HEK293 (cell line): ENCODE measurements around the gene NMB.

Experiments used
- CTCF ChIA-PET: fragments of 350-600 bp; formaldehyde crosslinking; extraction: SDS; loops from one replicate; lab custom pipeline; 2021; ENCODE audit warnings: antibody characterized with exemption; lab: Yijun Ruan, JAX
- POLR2A ChIA-PET: fragments of 300-600 bp; formaldehyde crosslinking; extraction: SDS; loops from one replicate; lab custom pipeline; 2020; ENCODE audit warnings: antibody characterized with exemption, inconsistent platforms; lab: Yijun Ruan, JAX
- H3K27ac ChIP-seq: fragments of 200-500 bp; sonication (Bioruptor generic); 2 replicates; pipeline ENCODE4 v1.5.1; 2014; ENCODE audit warnings: low read depth, low read length, control low read depth, inconsistent platforms; ENCODE audit errors: extremely low read depth
- H3K36me3 ChIP-seq, 2 experiments: fragments of 200-500 bp in 1 of 2; sonication (Bioruptor generic) in 1 of 2; 1 replicate in 1 of 2; 2 replicates in 1 of 2; pipeline ENCODE4 v1.5.1; 2014 to 2017; ENCODE audit warnings: inconsistent platforms in 2 of 2, low read length in 2 of 2; ENCODE audit not compliant: control insufficient read depth in 2 of 2, insufficient read depth in 1 of 2
- H3K4me1 ChIP-seq: fragments of 200-500 bp; sonication (Bioruptor generic); 2 replicates; pipeline ENCODE4 v1.5.1; 2014; ENCODE audit warnings: mild to moderate bottlenecking, low read length, inconsistent platforms; ENCODE audit not compliant: control insufficient read depth, insufficient read depth
- H3K4me3 ChIP-seq: 2 replicates; pipeline ENCODE4 v1.5.1; 2011; ENCODE audit warnings: low read depth, mild to moderate bottlenecking, control low read depth, low read length, moderate library complexity
- H3K9me3 ChIP-seq: fragments of 200-500 bp; sonication (Bioruptor generic); 2 replicates; pipeline ENCODE4 v1.5.1; 2014; ENCODE audit warnings: low read depth, low read length, inconsistent platforms; ENCODE audit not compliant: control insufficient read depth, insufficient read depth
- PRDM1 ChIP-seq: fragments of 450-650 bp; formaldehyde crosslinking; IDR thresholded peaks from 2 replicates; pipeline ENCODE4; 2016; ENCODE audit warnings: missing biosample characterization, missing genetic modification characterization
- PRDM10 ChIP-seq: fragments of 450-650 bp; formaldehyde crosslinking; IDR thresholded peaks from 2 replicates; pipeline ENCODE4 v1.5.1; 2016; ENCODE audit warnings: missing biosample characterization, missing genetic modification characterization
- SCRT2 ChIP-seq: fragments of 450-650 bp; formaldehyde crosslinking; IDR thresholded peaks from 2 replicates; pipeline ENCODE4 v1.5.1; 2016; ENCODE audit warnings: missing biosample characterization, missing genetic modification characterization
- SP3 ChIP-seq: fragments of 450-650 bp; formaldehyde crosslinking; IDR thresholded peaks from 2 replicates; pipeline ENCODE4 v1.5.1; 2016; ENCODE audit warnings: missing biosample characterization, missing genetic modification characterization
- TCF7L2 ChIP-seq: IDR thresholded peaks from 2 replicates; pipeline ENCODE4 v1.6.1; 2011; ENCODE audit warnings: low read depth, mild to moderate bottlenecking, inconsistent platforms, low read length, moderate library complexity, borderline replicate concordance
- YY2 ChIP-seq: fragments of 450-650 bp; formaldehyde crosslinking; IDR thresholded peaks from 2 replicates; pipeline ENCODE4 v1.5.1; 2016; ENCODE audit warnings: missing biosample characterization, missing genetic modification characterization
- ZBTB17 ChIP-seq: fragments of 450-650 bp; formaldehyde crosslinking; IDR thresholded peaks from 2 replicates; pipeline ENCODE4 v1.5.1; 2016; ENCODE audit warnings: missing biosample characterization, missing genetic modification characterization
- ZBTB20 ChIP-seq: fragments of 450-650 bp; formaldehyde crosslinking; IDR thresholded peaks from 2 replicates; pipeline ENCODE4 v1.5.1; 2016; ENCODE audit warnings: missing biosample characterization, missing genetic modification characterization
- ZBTB6 ChIP-seq: fragments of 450-650 bp; formaldehyde crosslinking; IDR thresholded peaks from 2 replicates; pipeline ENCODE4 v1.5.1; 2017; ENCODE audit warnings: missing biosample characterization, missing genetic modification characterization
- ZEB2 ChIP-seq: fragments of 450-650 bp; formaldehyde crosslinking; IDR thresholded peaks from 2 replicates; pipeline ENCODE4 v1.5.1; 2016; ENCODE audit warnings: missing biosample characterization, missing genetic modification characterization
- ZFHX2 ChIP-seq: fragments of 450-650 bp; formaldehyde crosslinking; conservative IDR thresholded peaks from 2 replicates; pipeline ENCODE4 v1.5.1; 2016; ENCODE audit warnings: missing biosample characterization, missing genetic modification characterization
- ZFP37 ChIP-seq: fragments of 450-650 bp; formaldehyde crosslinking; IDR thresholded peaks from 2 replicates; pipeline ENCODE4 v1.5.1; 2016; ENCODE audit warnings: missing biosample characterization, missing genetic modification characterization
- ZNF121 ChIP-seq: fragments of 450-650 bp; formaldehyde crosslinking; IDR thresholded peaks from 2 replicates; pipeline ENCODE4 v1.5.1; 2016; ENCODE audit warnings: missing biosample characterization, missing genetic modification characterization
- ZNF24 ChIP-seq: fragments of 450-650 bp; formaldehyde crosslinking; IDR thresholded peaks from 2 replicates; pipeline ENCODE4 v1.5.1; 2016; ENCODE audit warnings: missing biosample characterization, missing genetic modification characterization
- ZNF335 ChIP-seq: fragments of 450-650 bp; formaldehyde crosslinking; conservative IDR thresholded peaks from 2 replicates; pipeline ENCODE4 v1.5.1; 2016; ENCODE audit warnings: missing biosample characterization, missing genetic modification characterization
- ZNF366 ChIP-seq: fragments of 450-650 bp; formaldehyde crosslinking; conservative IDR thresholded peaks from 2 replicates; pipeline ENCODE4 v1.5.1; 2016; ENCODE audit warnings: missing biosample characterization, missing genetic modification characterization
- ZNF513 ChIP-seq: fragments of 450-650 bp; IDR thresholded peaks from 2 replicates; pipeline ENCODE4 v1.5.1; 2018; ENCODE audit warnings: missing biosample characterization, missing genetic modification characterization
- ZNF561 ChIP-seq: fragments of 450-650 bp; IDR thresholded peaks from 2 replicates; pipeline ENCODE4 v1.5.1; 2018; ENCODE audit warnings: missing biosample characterization, missing genetic modification characterization, borderline replicate concordance
- ZNF629 ChIP-seq: fragments of 450-650 bp; formaldehyde crosslinking; IDR thresholded peaks from 2 replicates; pipeline ENCODE4 v1.5.1; 2017; ENCODE audit warnings: missing biosample characterization, missing genetic modification characterization
- TF ChIP-seq, protein P1 (sequence below): fragments of 450-650 bp; formaldehyde crosslinking; IDR thresholded peaks from 2 replicates; pipeline ENCODE4 v1.5.1; 2016; ENCODE audit warnings: missing biosample characterization, missing genetic modification characterization
- TF ChIP-seq, protein P2 (sequence below): sonication (generic); formaldehyde crosslinking; IDR thresholded peaks from 2 replicates; pipeline ENCODE4 v1.8.1; 2022; ENCODE audit warnings: mild to moderate bottlenecking, moderate library complexity, missing genetic modification reagents

The NMB gene

GRCh38 chr15:84638103-84638502 lies 19.9 kb downstream of the NMB start (continued):
- TF ChIP-seq PRDM10 (tag by site-specific recombination) (0 out of 2 replicates have a peak, but pooled peaks have one; percentile 23), ZBTB17 (tag by site-specific recombination) (peak; percentile 32; the same call in 1 of the 2 replicates), ZNF366 (tag by site-specific recombination) (no peak), ZBTB6 (tag by site-specific recombination) (no peak), TCF7L2 (no peak), PRDM1 (tag by site-specific recombination) (peak; percentile 59; the same call in 1 of the 2 replicates)
- TF ChIP-seq, all 188 proteins: peak for 4

DNA sequence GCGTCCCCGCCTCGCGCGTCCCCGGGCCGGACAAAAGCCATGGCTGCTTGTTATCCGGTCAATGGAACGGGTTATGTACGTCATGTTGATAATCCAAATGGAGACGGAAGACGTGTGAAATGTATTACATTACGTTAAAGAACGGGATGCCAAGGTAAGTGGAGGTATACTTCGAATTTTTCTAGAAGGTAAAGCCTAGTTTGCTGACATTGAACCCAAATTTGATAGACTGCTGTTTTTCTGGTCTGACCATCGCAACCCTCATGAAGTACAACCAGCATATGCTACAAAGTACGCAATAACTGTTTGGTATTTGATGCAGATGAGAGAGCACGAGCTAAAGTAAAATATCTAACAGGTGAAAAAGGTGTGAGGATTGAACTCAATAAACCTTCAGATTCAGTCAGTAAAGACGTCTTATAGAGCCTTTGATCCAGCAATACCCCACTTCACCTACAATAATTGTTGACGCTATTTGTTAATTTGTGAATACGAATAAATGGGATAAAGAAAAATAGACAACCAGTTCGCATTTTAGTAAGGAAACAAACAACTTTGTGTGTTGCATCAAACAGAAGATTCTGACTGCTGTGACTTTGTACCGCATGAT lies 23.7 kb downstream of the NMB start:
- ChIA-PET POLR2A (interaction anchor here (0.6 to 1.4 kb wide), 5 partner anchors 9 to 82 kb away, joined by 3 to 5 read pairs (median 3); partner anchors contain the start of genes SEC11A and ZSCAN2), CTCF (interaction anchor here (0.5 to 1.7 kb wide), 4 partner anchors 19 to 48 kb away, joined by 3 to 4 read pairs (median 4); no protein-coding TSS in a partner anchor)
- H3K36me3 ChIP-seq = peaks cover 22 to 32% of the 10 kb centered on the region in 2 experiments
- H3K9me3 ChIP-seq = no peaks in the 10 kb centered on the region
- peaks cover 4% of the 10 kb centered on the region for H3K4me1 ChIP-seq
- H3K27ac ChIP-seq = peak overlapping the region; percentile 90
- peak overlapping the region; percentile 68 for H3K4me3 ChIP-seq
- peak; percentile 57; the same call in 1 of the 2 replicates for TF ChIP-seq ZNF629
- TF ChIP-seq ZFP37 (tag by site-specific recombination) = no peak
- peak; percentile 5; the same call in 1 of the 2 replicates for TF ChIP-seq ZBTB20 (tag by site-specific recombination)
- TF ChIP-seq SCRT2 = peak; percentile 40
- no peak for TF ChIP-seq ZEB2 (tag by site-specific recombination)
- no peak for TF ChIP-seq ZNF24
- TF ChIP-seq YY2 = no peak

- peak overlapping the region; percentile 90 for H3K27ac ChIP-seq
- CTCF ChIA-PET = interaction anchor here (0.5 to 1.7 kb wide), 5 partner anchors 12 to 69 kb away, joined by 3 to 4 read pairs (median 3); no protein-coding TSS in a partner anchor
- H3K4me3 ChIP-seq = peak overlapping the region; percentile 68
- POLR2A ChIA-PET = interaction anchor here (0.6 to 3.4 kb wide), 7 partner anchors 9 to 82 kb away, joined by 3 to 29 read pairs (median 4); partner anchors contain the start of genes SEC11A and ZSCAN2
- peaks cover 4% of the 10 kb centered on the region for H3K4me1 ChIP-seq
- H3K36me3 ChIP-seq = peaks cover 14 to 25% of the 10 kb centered on the region in 2 experiments
- no peaks in the 10 kb centered on the region for H3K9me3 ChIP-seq
- no peak for TF ChIP-seq ZNF513
- TF ChIP-seq ZNF335 (tag by site-specific recombination) = peak; percentile 79
- TF ChIP-seq, protein P1, sequence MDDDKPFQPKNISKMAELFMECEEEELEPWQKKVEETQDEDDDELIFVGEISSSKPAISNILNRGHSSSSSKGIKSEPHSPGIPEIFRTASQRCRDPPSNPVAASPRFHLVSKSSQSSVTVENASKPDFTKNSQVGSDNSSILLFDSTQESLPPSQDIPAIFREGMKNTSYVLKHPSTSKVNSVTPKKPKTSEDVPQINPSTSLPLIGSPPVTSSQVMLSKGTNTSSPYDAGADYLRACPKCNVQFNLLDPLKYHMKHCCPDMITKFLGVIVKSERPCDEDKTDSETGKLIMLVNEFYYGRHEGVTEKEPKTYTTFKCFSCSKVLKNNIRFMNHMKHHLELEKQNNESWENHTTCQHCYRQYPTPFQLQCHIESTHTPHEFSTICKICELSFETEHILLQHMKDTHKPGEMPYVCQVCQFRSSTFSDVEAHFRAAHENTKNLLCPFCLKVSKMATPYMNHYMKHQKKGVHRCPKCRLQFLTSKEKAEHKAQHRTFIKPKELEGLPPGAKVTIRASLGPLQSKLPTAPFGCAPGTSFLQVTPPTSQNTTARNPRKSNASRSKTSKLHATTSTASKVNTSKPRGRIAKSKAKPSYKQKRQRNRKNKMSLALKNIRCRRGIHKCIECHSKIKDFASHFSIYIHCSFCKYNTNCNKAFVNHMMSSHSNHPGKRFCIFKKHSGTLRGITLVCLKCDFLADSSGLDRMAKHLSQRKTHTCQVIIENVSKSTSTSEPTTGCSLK (tag by site-specific recombination) = no peak
- no peak for TF ChIP-seq SP3 (tag by site-specific recombination)
- TF ChIP-seq ZNF561 = 0 out of 2 replicates have a peak, but pooled peaks have one; percentile 40
- peak; percentile 56; the same call in 1 of the 2 replicates for TF ChIP-seq ZNF121
- TF ChIP-seq ZFHX2 = peak; percentile 23
- TF ChIP-seq, protein P2, sequence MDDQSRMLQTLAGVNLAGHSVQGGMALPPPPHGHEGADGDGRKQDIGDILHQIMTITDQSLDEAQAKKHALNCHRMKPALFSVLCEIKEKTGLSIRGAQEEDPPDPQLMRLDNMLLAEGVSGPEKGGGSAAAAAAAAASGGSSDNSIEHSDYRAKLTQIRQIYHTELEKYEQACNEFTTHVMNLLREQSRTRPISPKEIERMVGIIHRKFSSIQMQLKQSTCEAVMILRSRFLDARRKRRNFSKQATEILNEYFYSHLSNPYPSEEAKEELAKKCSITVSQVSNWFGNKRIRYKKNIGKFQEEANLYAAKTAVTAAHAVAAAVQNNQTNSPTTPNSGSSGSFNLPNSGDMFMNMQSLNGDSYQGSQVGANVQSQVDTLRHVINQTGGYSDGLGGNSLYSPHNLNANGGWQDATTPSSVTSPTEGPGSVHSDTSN = peak; percentile 76
Measured at GRCh38 chr15:84633311-84634227, 24.4 kb downstream of the NMB start.
